Activated effector memory CD4-positive, alpha-beta T cell treated with Interleukin-2 at 50 U/mL for 16 hours (primary cell): ENCODE results near the gene C19orf67.

ENCODE experiments used
- DNase-seq: peaks from one replicate; pipeline ENCODE4 v3.0.0-alpha.2; 2020

C19orf67 gene

GRCh38 chr19:14081797-14082674, 3.5 kb downstream of the C19orf67 start:
- no peak for DNase-seq

- peak; percentile 98 for DNase-seq
Measured at GRCh38 chr19:14080887-14081796, 4.4 kb downstream of the C19orf67 start.

DNA sequence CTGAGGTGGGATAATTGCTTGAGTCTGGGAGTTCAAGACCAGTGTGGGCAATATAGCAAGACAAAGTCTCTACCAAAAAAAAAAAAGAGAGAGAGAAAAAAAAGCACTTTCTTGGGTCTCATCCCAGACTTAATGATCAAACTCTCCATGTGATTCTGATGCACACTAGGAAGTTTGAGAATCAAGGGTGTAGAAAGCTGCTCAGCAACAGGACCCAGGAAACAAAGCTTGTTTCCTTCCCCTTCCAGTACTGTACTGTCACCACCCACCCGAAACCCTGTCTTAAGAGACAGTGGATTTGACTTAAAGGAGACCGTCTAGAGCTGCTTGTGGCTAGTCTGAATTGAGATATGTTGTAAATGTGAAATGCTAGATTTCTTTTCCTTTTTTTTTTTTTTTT, 7.2 kb downstream of the C19orf67 start:
- DNase-seq = no peak

DNA sequence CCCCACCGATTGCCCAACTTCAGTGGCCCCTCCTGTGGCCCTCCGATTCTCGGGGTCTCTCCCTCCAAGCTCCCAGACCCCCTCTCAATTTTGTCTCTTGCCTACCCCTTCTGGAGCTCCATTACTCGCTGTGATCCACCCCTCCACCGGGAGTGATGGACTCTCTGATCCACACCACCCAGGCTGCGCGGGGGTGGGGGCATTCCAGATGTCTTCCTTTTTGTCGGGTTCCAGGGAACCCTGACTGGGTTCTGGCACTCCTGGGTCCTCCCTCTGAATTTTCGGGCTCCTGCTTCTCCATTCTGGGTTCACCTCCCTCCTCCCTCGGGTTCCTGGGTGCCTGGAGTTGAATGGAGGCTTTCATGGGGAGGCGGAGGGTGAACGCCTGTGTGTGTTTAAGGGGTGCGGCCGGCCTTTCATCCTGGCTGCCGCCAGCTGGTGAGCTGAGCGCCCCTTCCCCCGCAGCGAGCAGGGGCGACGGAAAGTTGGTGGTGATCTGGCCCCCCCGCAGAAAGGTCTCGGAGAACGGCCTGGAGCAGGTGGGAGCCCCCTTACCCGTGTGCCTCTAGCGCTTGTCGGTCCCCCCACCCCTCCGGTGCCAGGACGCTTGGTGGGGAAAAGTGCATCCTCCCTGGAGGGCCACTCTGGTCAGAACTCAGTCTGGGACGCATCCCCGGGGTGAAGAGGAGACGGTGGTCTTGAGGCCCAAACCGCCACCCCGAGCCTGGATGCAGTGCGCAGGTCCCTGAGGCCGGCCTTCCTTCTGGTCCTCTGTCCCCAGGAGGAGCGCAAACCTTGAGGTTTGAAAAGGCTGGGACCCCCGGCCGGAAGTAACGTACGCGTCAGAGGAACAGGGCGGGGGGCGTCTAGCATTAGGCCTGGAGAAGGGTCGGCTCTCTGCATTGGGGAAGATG, 11.4 kb downstream of the C19orf67 start:
- DNase-seq = no peak

DNA sequence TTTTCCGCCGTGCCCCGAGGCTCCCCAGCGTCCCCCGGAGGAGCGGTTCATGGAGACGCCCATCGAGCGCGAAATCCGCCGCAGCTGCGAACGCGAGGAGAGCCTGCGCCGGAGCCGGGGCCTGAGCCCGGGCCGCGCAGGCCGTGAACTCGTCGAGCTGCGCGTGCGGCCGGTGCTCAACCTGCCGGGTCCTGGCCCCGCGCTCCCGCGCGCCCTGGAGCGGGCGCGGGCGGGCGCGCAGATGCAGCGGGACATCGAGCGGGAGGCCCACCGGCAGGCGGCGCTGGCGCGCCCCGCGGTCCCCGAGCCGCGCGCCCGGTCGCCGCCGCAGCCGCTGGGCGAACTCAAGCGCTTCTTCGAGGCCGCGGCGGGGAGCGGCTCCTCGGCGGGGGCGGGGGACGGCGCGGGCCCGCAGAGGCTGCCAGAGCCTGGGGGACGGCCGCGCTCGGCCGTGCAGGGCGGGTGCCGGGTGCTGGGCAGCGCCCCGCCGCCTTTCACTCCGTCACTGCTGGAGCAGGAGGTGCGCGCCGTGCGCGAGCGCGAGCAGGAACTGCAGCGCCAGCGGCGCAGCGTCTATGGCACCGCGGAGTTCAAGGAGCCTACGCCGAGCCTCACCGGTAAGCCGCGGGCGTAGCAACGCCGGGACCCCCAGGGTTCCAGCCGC, 12.2 kb downstream of the C19orf67 start:
- DNase-seq = peak; percentile 72

- DNase-seq = peak; percentile 20
Measured at GRCh38 chr19:14072535-14073260, 12.9 kb downstream of the C19orf67 start, which contains the start of gene MISP3. MISP3 (plus strand) TSS chr19:14072786; CDS start chr19:14073310, 524 bp downstream.

GRCh38 chr19:14070268-14071050, 15.1 kb downstream of the C19orf67 start:
- DNase-seq = no peak

DNA sequence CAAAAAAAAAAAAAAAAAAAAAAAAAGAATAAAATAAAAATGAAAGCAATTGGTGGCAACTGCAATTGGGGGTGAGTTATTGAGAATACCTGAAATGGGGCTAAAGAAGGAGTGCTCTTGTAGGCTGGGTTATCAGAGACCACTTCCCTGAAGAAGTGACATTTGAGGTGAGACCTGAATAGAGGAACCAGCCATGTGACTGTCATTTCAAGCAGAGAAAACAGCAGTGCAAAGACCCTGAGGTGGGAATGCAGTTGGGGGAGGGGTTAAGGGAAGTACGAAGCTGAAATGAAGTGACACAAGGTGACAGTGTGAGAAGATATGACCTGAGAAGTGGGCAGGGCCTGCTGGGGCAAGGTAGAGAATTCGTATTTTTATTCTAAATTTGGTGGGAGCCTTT, 19.4 kb downstream of the C19orf67 start:
- DNase-seq = no peak

DNA sequence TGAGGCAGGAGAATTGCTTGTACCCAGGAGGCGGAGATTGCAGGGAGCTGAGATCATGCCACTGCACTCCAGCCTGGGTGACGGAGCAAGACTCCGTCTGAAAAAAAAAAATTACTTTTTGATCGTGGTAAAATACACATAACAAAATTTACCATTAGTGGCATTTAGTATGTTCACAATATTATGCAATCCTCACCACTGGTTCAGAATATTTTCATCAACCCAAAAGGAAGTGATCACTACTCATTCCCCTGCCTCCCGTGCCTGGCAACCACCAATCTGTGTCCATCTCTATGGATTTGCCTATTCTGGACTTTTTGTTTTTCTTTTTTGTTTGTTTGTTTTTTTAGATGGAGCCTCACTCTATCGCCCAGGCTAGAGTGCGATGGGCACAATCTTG, 22.5 kb downstream of the C19orf67 start:
- DNase-seq = no peak

- no peak for DNase-seq
Measured at GRCh38 chr19:14062558-14062855, 23.1 kb downstream of the C19orf67 start.

GRCh38 chr19:14061751-14062557, 23.6 kb downstream of the C19orf67 start, which contains the start of gene PALM3:
PALM3 (minus strand) TSS chr19:14062076; CDS start chr19:14061980, 96 bp downstream.
- no peak for DNase-seq

GRCh38 chr19:14061081-14061749, 24.4 kb downstream of the C19orf67 start:
- no peak for DNase-seq

GRCh38 chr19:14059652-14060155, 25.9 kb downstream of the C19orf67 start:
- no peak for DNase-seq

DNA sequence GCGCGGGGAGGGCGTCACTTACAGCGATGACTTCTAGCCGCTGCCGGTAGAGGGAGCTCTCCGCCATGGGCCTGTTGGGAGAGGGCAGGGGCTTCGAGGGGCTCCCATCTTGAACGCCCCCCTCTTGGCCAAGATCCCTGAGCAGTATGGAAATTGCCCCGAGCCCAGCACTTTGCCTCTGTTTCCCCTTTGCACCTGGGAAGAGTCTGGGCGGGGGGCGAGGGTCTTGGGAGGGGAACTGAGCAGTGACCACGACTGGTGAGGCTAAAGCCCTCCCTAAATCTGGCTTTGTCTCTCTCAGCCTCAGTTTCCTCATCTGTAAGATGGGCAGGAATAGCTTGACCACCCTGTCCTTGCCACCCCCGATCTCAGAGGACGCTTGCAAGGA, 26.5 kb downstream of the C19orf67 start:
- DNase-seq = peak; percentile 13

DNA sequence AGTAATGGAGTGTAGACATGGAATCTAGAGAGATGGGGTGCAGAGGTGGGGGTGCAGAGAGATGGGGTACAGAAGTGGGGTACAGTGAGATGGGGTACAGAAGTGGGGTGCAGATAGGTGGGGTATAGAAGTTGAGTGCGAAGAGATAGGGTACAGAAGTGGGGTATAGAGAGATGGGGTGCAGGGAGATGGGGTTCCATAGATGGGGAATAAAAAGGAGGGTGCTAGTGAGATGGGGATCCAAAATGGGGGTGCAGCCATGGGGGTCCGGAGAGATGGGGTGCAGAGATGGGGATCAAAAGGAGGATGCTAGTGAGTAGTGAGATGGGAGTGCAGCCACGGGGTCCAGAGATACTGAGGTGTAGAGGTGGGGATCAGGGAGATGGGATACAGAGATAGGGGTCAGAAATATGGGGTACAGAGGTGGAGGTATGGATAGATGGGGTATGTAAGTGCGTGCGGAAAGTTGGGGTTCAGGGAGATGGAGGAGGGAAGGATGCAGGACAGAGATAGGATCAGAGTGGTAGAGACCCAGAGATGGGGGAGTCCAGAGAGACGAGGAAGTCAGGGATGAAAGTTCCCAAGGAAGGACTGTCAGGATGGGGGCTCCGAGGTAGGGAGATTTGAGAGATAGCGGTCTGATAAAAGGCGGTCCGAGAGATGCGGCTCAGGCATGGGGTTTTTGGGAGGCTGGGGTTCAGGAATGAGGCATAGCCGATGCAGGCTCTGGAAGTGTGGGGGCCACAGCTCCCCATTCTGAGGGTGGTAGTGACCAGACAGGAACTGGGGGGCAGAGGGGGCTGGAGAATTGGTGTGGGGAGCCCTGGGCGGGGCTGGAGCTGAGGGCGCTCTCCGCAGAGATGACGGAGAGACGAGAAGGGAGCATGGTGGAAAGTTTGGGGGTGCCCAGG, 27.1 kb downstream of the C19orf67 start:
- no peak for DNase-seq

DNA sequence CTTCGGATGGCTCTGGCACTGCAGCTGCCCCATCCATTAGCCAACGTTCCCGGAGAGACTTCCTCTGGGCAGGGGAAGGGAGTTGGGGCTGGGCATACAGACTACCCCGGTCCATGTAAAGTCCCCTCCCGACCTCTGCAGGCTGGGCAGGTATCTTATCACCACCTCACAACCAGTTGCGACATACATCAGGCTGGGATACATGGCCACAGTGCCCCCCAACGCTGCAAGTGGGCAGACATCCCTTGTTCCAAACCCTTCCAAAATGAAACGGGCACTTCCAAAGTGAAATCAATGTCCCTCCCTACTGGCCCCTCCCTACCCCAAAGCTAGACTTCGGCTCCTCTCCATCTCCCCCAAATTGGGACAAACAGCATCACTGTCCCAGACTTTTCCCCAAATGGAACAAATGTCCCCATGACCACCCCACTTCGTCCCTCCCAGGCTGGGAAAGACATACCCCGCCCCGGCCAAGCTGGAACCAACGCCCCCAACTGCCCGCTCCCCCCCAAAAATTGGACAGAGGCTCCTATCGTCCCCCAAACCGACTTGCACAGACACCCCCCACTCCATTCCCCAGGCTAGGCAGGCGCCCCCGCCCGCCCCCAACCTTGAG, 28.7 kb downstream of the C19orf67 start:
- no peak for DNase-seq

GRCh38 chr19:14056069-14056666, 29.4 kb downstream of the C19orf67 start:
- no peak for DNase-seq
